NCI-H128 (cell line): ENCODE data around the gene DISP2.

Experiments
- DNase-seq: peaks from one replicate; lab custom pipeline; 2025; ENCODE audit not compliant: unreplicated experiment; lab: John Stamatoyannopoulos, UW

Gene DISP2

GRCh38 chr15:40421246-40422157 is 63.5 kb downstream of the DISP2 start:
- no peak for DNase-seq

DNA sequence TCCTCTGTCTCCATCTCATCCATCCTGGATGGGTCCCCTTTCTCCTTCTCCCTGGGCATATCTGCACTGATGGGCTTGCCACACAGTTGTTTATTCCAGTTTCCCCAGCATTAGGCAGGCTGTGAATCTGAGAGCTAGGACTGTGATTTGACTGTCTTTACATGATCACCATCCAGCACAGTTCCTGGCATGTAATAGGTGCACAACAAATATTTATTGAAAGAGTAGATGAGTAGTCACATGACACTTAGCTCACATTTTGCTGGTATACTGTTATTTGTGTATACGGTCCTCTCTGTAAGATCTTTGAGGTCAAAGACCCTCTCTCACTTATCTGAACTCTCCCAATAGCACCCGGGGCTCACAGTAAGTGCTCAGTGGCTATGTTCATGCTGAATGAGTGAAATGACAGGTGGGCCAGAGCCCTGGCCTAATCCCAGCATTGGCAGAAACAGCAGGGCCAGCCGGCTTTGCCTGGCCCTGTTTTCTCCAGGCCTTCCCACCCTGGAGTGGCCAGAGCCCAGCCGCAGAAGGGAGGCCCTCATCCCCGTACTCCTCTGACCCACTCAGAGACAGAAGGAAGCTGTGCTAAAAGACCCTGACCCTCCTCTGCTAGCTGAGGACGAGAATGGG is 66.6 kb downstream of the DISP2 start:
- DNase-seq, result no peak

DNA sequence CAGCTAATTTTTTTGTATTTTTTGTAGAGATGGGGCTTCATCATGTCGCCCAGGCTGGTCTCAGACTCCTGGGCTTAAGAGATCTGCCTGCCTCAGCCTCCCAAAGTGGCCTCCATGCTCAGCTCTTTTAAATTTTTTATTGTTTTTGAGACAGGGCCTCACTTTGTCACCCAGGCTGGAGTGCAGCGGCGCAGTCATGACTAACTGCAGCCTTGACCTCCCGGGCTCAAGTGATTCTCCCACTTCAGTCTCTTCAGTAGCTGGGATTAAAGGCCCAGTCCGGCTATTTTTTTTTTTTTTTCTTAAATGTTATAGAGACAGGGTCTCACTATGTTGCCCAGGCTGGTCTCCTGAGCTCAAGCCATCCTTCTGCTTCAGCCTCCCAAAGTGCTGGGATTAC is 67.7 kb downstream of the DISP2 start:
- no peak for DNase-seq

GRCh38 chr15:40427188-40427587 is 69.2 kb downstream of the DISP2 start:
- DNase-seq, result no peak

DNA sequence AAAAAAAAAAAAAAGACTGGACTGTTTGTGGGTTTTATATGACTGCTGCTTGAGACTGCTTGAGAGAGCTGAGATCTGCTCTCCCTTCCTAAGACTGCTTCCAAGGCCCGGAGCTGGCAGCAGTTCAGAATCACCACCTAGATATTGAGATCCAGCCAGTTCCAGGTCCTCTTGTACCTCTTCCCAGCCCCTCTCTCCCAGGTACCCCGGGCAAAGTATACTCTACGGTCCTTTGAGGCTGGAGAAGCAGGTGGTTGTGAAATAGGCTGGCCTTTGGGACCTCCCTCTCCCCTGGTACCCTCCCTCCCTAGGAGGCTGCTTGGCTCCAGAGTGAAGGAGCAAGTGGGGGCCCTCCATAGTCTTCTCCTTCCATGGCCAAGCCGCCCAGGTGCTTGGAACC is 70.2 kb downstream of the DISP2 start:
- DNase-seq, result no peak
